ENCODE data around the gene PKD1.
"Not testable (repeated sequence)": the region's sequence is repeated elsewhere in the genome, so short reads cannot be mapped to it uniquely, and the experiment has no call there.

PKD1 gene

GRCh38 chr16:2121853-2122252 lies 13.8 kb downstream of the PKD1 start:
- Histone ChIP-seq H3K4me3 (ENCODE audit: low read depth, low read length) (no peak overlapping the region), H3K36me3 (no peaks in the 10 kb centered on the region; the same call in 1 of the 2 replicates), H3K9me3 (ENCODE audit: severe bottlenecking) (no peaks in the 10 kb centered on the region), H3K27ac (no peak overlapping the region), H3K27me3 (ENCODE audit: insufficient read depth, low read depth, severe bottlenecking) (no peaks in the 10 kb centered on the region)
- DNase-seq, result no peak
- TF ChIP-seq CTCF (IDR thresholded peaks at IDR 0.05; ENCODE audit: low read depth, low read length), result no peak

- H3K36me3 ChIP-seq; DNase-seq; H3K9me3 ChIP-seq (ENCODE audit: severe bottlenecking); H3K27ac ChIP-seq; H3K4me3 ChIP-seq (ENCODE audit: low read depth, low read length); H3K27me3 ChIP-seq (ENCODE audit: insufficient read depth, low read depth, severe bottlenecking): not testable (repeated sequence)
Observed at GRCh38 chr16:2121325-2121724, 14.4 kb downstream of the PKD1 start.

GRCh38 chr16:2117960-2118722 lies 17.6 kb downstream of the PKD1 start:
- H3K9me3 ChIP-seq (ENCODE audit: severe bottlenecking); H3K36me3 ChIP-seq; DNase-seq; H3K27ac ChIP-seq; H3K4me3 ChIP-seq (ENCODE audit: low read depth, low read length); H3K27me3 ChIP-seq (ENCODE audit: insufficient read depth, low read depth, severe bottlenecking): not testable (repeated sequence)

- not testable (repeated sequence) for H3K27me3 ChIP-seq (ENCODE audit: insufficient read depth, low read depth, severe bottlenecking); H3K4me3 ChIP-seq (ENCODE audit: low read depth, low read length); H3K9me3 ChIP-seq (ENCODE audit: severe bottlenecking); DNase-seq; H3K36me3 ChIP-seq; H3K27ac ChIP-seq
Observed at GRCh38 chr16:2117341-2117740, 18.4 kb downstream of the PKD1 start.

GRCh38 chr16:2116428-2116827 lies 19.3 kb downstream of the PKD1 start:
- not testable (repeated sequence) for H3K27ac ChIP-seq; DNase-seq; H3K27me3 ChIP-seq (ENCODE audit: insufficient read depth, low read depth, severe bottlenecking); H3K9me3 ChIP-seq (ENCODE audit: severe bottlenecking); H3K36me3 ChIP-seq; H3K4me3 ChIP-seq (ENCODE audit: low read depth, low read length)

- no peak for DNase-seq
- H3K9me3 ChIP-seq (ENCODE audit: severe bottlenecking), result no peaks in the 10 kb centered on the region
- no peak overlapping the region for H3K27ac ChIP-seq
- H3K4me3 ChIP-seq (ENCODE audit: low read depth, low read length), result no peak overlapping the region
- H3K27me3 ChIP-seq (ENCODE audit: insufficient read depth, low read depth, severe bottlenecking), result no peaks in the 10 kb centered on the region
- peaks cover 3% of the 10 kb centered on the region; the same call in 1 of the 2 replicates for H3K36me3 ChIP-seq
- TF ChIP-seq CTCF (IDR thresholded peaks at IDR 0.05; ENCODE audit: low read depth, low read length), result no peak
Observed at GRCh38 chr16:2115591-2115973, 20.1 kb downstream of the PKD1 start.

GRCh38 chr16:2114885-2115590 lies 20.7 kb downstream of the PKD1 start:
- not testable (repeated sequence) for H3K36me3 ChIP-seq; H3K27me3 ChIP-seq (ENCODE audit: insufficient read depth, low read depth, severe bottlenecking); H3K27ac ChIP-seq; H3K4me3 ChIP-seq (ENCODE audit: low read depth, low read length); DNase-seq; H3K9me3 ChIP-seq (ENCODE audit: severe bottlenecking)

GRCh38 chr16:2114225-2114624 lies 21.5 kb downstream of the PKD1 start:
- not testable (repeated sequence) for H3K4me3 ChIP-seq (ENCODE audit: low read depth, low read length); H3K27ac ChIP-seq; H3K27me3 ChIP-seq (ENCODE audit: insufficient read depth, low read depth, severe bottlenecking); H3K36me3 ChIP-seq; H3K9me3 ChIP-seq (ENCODE audit: severe bottlenecking); DNase-seq

GRCh38 chr16:2112539-2113106 lies 23.1 kb downstream of the PKD1 start:
- H3K36me3 ChIP-seq; H3K9me3 ChIP-seq (ENCODE audit: severe bottlenecking); H3K27ac ChIP-seq; H3K4me3 ChIP-seq (ENCODE audit: low read depth, low read length); DNase-seq; H3K27me3 ChIP-seq (ENCODE audit: insufficient read depth, low read depth, severe bottlenecking): not testable (repeated sequence)

GRCh38 chr16:2111412-2112335 lies 24.0 kb downstream of the PKD1 start:
- H3K27ac ChIP-seq; H3K36me3 ChIP-seq; H3K4me3 ChIP-seq (ENCODE audit: low read depth, low read length): not testable (repeated sequence)

GRCh38 chr16:2111009-2111353 lies 24.7 kb downstream of the PKD1 start:
- H3K27me3 ChIP-seq (ENCODE audit: insufficient read depth, low read depth, severe bottlenecking); H3K9me3 ChIP-seq (ENCODE audit: severe bottlenecking); H3K4me3 ChIP-seq (ENCODE audit: low read depth, low read length); H3K36me3 ChIP-seq; DNase-seq; H3K27ac ChIP-seq: not testable (repeated sequence)

More at GRCh38 chr16:2111412-2112335, 24.0 kb downstream of the PKD1 start:
- H3K27me3 ChIP-seq (ENCODE audit: insufficient read depth, low read depth, severe bottlenecking); H3K9me3 ChIP-seq (ENCODE audit: severe bottlenecking); DNase-seq: not testable (repeated sequence)
